ENCODE measurements around the gene PTPN18.

GRCh38 chr2:130352237-130352636 lies 3.6 kb upstream of the PTPN18 start:
- TF ChIP-seq CTCF (IDR thresholded peaks at IDR 0.05) (no peak), POLR2A (IDR thresholded peaks at IDR 0.05) (no peak)

Data from heart left ventricle (tissue), 13 donors.